Neural progenitor cell (in vitro differentiated cells): Measurements from ENCODE around the gene CYP4V2. TPM values are rescaled to one million over a fixed set of nuclear protein-coding genes. Genes with fewer than 3 reads are reported as not detected.
A peak's percentile ranks its signal among the peaks of the same experiment; 100 is the strongest.

Experiments used
- DNase-seq: peaks from one replicate; pipeline ENCODE4 v3.0.0-alpha.2; 2016; ENCODE audit warnings: low spot score
- H2AFZ ChIP-seq: fragments of 200-600 bp; sonication (generic); replicated peaks from 2 replicates; pipeline ENCODE4 v1.6.1; 2016; ENCODE audit warnings: antibody characterized with exemption
- H3F3A ChIP-seq: fragments of 200-600 bp; sonication (generic); 2 replicates; pipeline ENCODE4 v1.6.1; 2016; ENCODE audit warnings: antibody characterized with exemption, low read depth
- H3K27ac ChIP-seq: fragments of 200-600 bp; sonication (generic); 2 replicates; pipeline ENCODE4 v1.5.1; 2016; ENCODE audit warnings: mild to moderate bottlenecking
- H3K27me3 ChIP-seq: fragments of 200-600 bp; sonication (generic); 2 replicates; pipeline ENCODE4 v1.6.1; 2016; ENCODE audit warnings: mild to moderate bottlenecking, moderate library complexity
- H3K36me3 ChIP-seq: fragments of 200-600 bp; sonication (generic); 2 replicates; pipeline ENCODE4 v1.5.1; 2016
- H3K4me1 ChIP-seq: fragments of 200-600 bp; sonication (generic); 2 replicates; pipeline ENCODE4 v1.6.1; 2016; ENCODE audit warnings: mixed run types
- H3K4me2 ChIP-seq: fragments of 200-600 bp; sonication (generic); 2 replicates; pipeline ENCODE4 v1.6.1; 2016
- H3K4me3 ChIP-seq: fragments of 200-600 bp; sonication (generic); 2 replicates; pipeline ENCODE4 v1.5.1; 2016
- H3K79me2 ChIP-seq: fragments of 200-600 bp; sonication (generic); 2 replicates; pipeline ENCODE4 v1.6.1; 2016; ENCODE audit warnings: low read depth
- H3K9ac ChIP-seq: fragments of 200-600 bp; sonication (generic); 2 replicates; pipeline ENCODE4 v1.6.1; 2016
- H3K9me3 ChIP-seq: fragments of 200-600 bp; sonication (generic); 2 replicates; pipeline ENCODE4 v1.5.1; 2016; ENCODE audit warnings: low read depth
- H4K20me1 ChIP-seq: fragments of 200-600 bp; sonication (generic); 2 replicates; pipeline ENCODE4 v1.6.1; 2016; ENCODE audit warnings: low read depth
- H3K27ac Mint-ChIP-seq: 3 replicates; pipeline ENCODE4 v1.8.0; 2021; ENCODE audit warnings: mixed read lengths
- H3K27me3 Mint-ChIP-seq: 2 replicates; pipeline ENCODE4 v1.8.0; 2022; ENCODE audit warnings: low read depth, mild to moderate bottlenecking, inconsistent platforms, moderate library complexity, mixed read lengths; ENCODE audit not compliant: insufficient read depth
- H3K36me3 Mint-ChIP-seq: 3 replicates; pipeline ENCODE4 v1.8.0; 2021; ENCODE audit warnings: mixed read lengths
- H3K4me1 Mint-ChIP-seq: 3 replicates; pipeline ENCODE4 v1.8.0; 2021; ENCODE audit warnings: mixed read lengths
- H3K4me3 Mint-ChIP-seq: 3 replicates; pipeline ENCODE4 v1.8.0; 2021; ENCODE audit warnings: mild to moderate bottlenecking, moderate library complexity, mixed read lengths
- H3K9me3 Mint-ChIP-seq: 3 replicates; pipeline ENCODE4 v1.8.0; 2020; ENCODE audit warnings: mixed read lengths
- CTCF ChIP-seq: fragments of 200-600 bp; sonication (generic); IDR thresholded peaks from 2 replicates; pipeline ENCODE4 v1.5.1; 2017; ENCODE audit warnings: antibody characterized with exemption, mild to moderate bottlenecking
- EZH2 ChIP-seq: fragments of 200-600 bp; sonication (generic); IDR thresholded peaks from 2 replicates; pipeline ENCODE4 v1.6.1; 2017; ENCODE audit warnings: antibody characterized with exemption, mild to moderate bottlenecking, moderate library complexity
- EZH2phosphoT487 ChIP-seq: fragments of 200-600 bp; sonication (generic); IDR thresholded peaks from 2 replicates; pipeline ENCODE4 v1.6.1; 2017; ENCODE audit warnings: antibody characterized with exemption
- total RNA-seq: library from RNA; depleted of rRNA; stranded (reverse); fragments of >200 nt; gene quantifications from 2 replicates; pipeline ENCODE4 v1.2.3, GENCODE V29; 2015; ENCODE audit warnings: low replicate concordance

CYP4V2 gene
- total RNA-seq, 1 donor from 2014 or later, result 0.37 TPM

GRCh38 chr4:186255122-186255521 is 63.8 kb downstream of the CYP4V2 start:
- no peaks in the 10 kb centered on the region for H3F3A ChIP-seq
- no peak for TF ChIP-seq EZH2
- TF ChIP-seq EZH2phosphoT487, result no peak
- TF ChIP-seq CTCF, result no peak
- H3K4me2 ChIP-seq, result no peak overlapping the region
- Mint-ChIP-seq H3K4me1 (peaks cover 7% of the 10 kb centered on the region), H3K9me3 (no peaks in the 10 kb centered on the region), H3K36me3 (no peaks in the 10 kb centered on the region), H3K27ac (no peak overlapping the region), H3K4me3 (no peak overlapping the region), H3K27me3 (no peaks in the 10 kb centered on the region)
- no peak overlapping the region for H2AFZ ChIP-seq
- no peaks in the 10 kb centered on the region for H3K27me3 ChIP-seq
- H3K36me3 ChIP-seq, result no peaks in the 10 kb centered on the region
- peaks cover 8% of the 10 kb centered on the region for H3K4me1 ChIP-seq
- H4K20me1 ChIP-seq, result no peaks in the 10 kb centered on the region
- H3K27ac ChIP-seq, result no peak overlapping the region
- no peak overlapping the region for H3K9ac ChIP-seq
- no peak overlapping the region for H3K4me3 ChIP-seq
- no peaks in the 10 kb centered on the region for H3K9me3 ChIP-seq
- no peaks in the 10 kb centered on the region for H3K79me2 ChIP-seq
- DNase-seq, result no peak

- Histone ChIP-seq H3K4me1 (no peaks in the 10 kb centered on the region), H3K79me2 (no peaks in the 10 kb centered on the region), H2AFZ (peak overlapping the region; percentile 10), H3F3A (no peaks in the 10 kb centered on the region), H3K4me3 (no peak overlapping the region), H3K27ac (no peak overlapping the region), H3K9me3 (no peaks in the 10 kb centered on the region), H3K4me2 (no peak overlapping the region), H3K36me3 (no peaks in the 10 kb centered on the region), H4K20me1 (no peaks in the 10 kb centered on the region), H3K27me3 (no peaks in the 10 kb centered on the region), H3K9ac (no peak overlapping the region)
- H3K4me1 Mint-ChIP-seq, result no peaks in the 10 kb centered on the region
- no peak overlapping the region for H3K27ac Mint-ChIP-seq
- no peaks in the 10 kb centered on the region for H3K27me3 Mint-ChIP-seq
- peaks cover 2% of the 10 kb centered on the region for H3K9me3 Mint-ChIP-seq
- no peaks in the 10 kb centered on the region for H3K36me3 Mint-ChIP-seq
- DNase-seq, result no peak
- TF ChIP-seq CTCF (no peak), EZH2 (no peak), EZH2phosphoT487 (no peak)
- H3K4me3 Mint-ChIP-seq, result no peak overlapping the region
These were observed 66.9 kb downstream of the CYP4V2 start for GRCh38 chr4:186258216-186258811.

- TF ChIP-seq CTCF (no peak), EZH2 (no peak), EZH2phosphoT487 (no peak)
- Histone ChIP-seq H3K4me3 (no peak overlapping the region), H4K20me1 (no peaks in the 10 kb centered on the region), H3K79me2 (no peaks in the 10 kb centered on the region), H3K9ac (no peak overlapping the region), H3K27me3 (no peaks in the 10 kb centered on the region), H3F3A (no peaks in the 10 kb centered on the region), H3K9me3 (no peaks in the 10 kb centered on the region), H3K4me1 (no peaks in the 10 kb centered on the region), H3K4me2 (no peak overlapping the region), H3K27ac (no peak overlapping the region), H2AFZ (no peak overlapping the region), H3K36me3 (no peaks in the 10 kb centered on the region)
- Mint-ChIP-seq H3K27ac (no peak overlapping the region), H3K4me3 (no peak overlapping the region), H3K36me3 (no peaks in the 10 kb centered on the region), H3K9me3 (peaks cover 2% of the 10 kb centered on the region), H3K27me3 (peaks cover 5% of the 10 kb centered on the region), H3K4me1 (peaks cover 1% of the 10 kb centered on the region)
- no peak for DNase-seq
These were observed 68.7 kb downstream of the CYP4V2 start for GRCh38 chr4:186260117-186260503.

Other genes starting within 250 kb of the CYP4V2 start
- 0.62 and 0.92 TPM in 2 replicates for gene TLR3, start 122.4 kb upstream of the CYP4V2 start, total RNA-seq
- 4.6 and 10.4 TPM in 2 replicates for gene FAM149A, start 86.9 kb upstream of the CYP4V2 start, total RNA-seq
- 0.39 TPM in 1 of 2 replicates, not detected in the other for gene KLKB1, start 35.9 kb downstream of the CYP4V2 start, total RNA-seq
- gene F11, start 74.6 kb downstream of the CYP4V2 start, total RNA-seq, result not detected in 2 replicates